HepG2 (cell line): ENCODE measurements around the gene CDKN3. TPM values are rescaled to one million over a fixed set of nuclear protein-coding genes. Genes with fewer than 3 reads are reported as not detected.

Experiments used
- BCL6 ChIP-seq: IDR thresholded peaks from 2 replicates; pipeline ENCODE4 v1.6.1; 2016; ENCODE audit warnings: missing genetic modification reagents, missing compliant biosample characterization
- CEBPB ChIP-seq: IDR thresholded peaks from 2 replicates; pipeline ENCODE4 v1.6.1; 2011; ENCODE audit warnings: low read depth, low read length, improper control_type of control experiment, borderline replicate concordance
- ELF3 ChIP-seq: IDR thresholded peaks from 2 replicates; pipeline ENCODE4 v1.6.1; 2016; ENCODE audit warnings: missing genetic modification reagents, missing compliant biosample characterization
- FOXK1 ChIP-seq: sonication (generic); formaldehyde crosslinking; IDR thresholded peaks from 2 replicates; pipeline ENCODE4 v1.4.0; 2020; ENCODE audit warnings: low read depth, missing genetic modification reagents, borderline replicate concordance
- GATAD1 ChIP-seq: IDR thresholded peaks from 2 replicates; pipeline ENCODE4 v1.6.1; 2016; ENCODE audit warnings: missing genetic modification reagents, missing compliant biosample characterization
- JUN ChIP-seq: sonication (generic); formaldehyde crosslinking; IDR thresholded peaks from 2 replicates; pipeline ENCODE4 v1.4.0; 2020; ENCODE audit warnings: mild to moderate bottlenecking, missing genetic modification reagents
- NCOR1 ChIP-seq: fragments of 200-600 bp; sonication (generic); IDR thresholded peaks from 2 replicates; pipeline ENCODE4 v1.7.0; 2017; ENCODE audit warnings: antibody characterized with exemption, low read length, borderline replicate concordance
- SNAPC2 ChIP-seq: sonication (generic); formaldehyde crosslinking; IDR thresholded peaks from 2 replicates; pipeline ENCODE4 v1.8.1; 2022; ENCODE audit warnings: mild to moderate bottlenecking, missing genetic modification reagents
- SOX5 ChIP-seq: IDR thresholded peaks from 2 replicates; pipeline ENCODE4 v1.6.1; 2016; ENCODE audit warnings: borderline replicate concordance
- XBP1 ChIP-seq: sonication (generic); formaldehyde crosslinking; IDR thresholded peaks from 2 replicates; pipeline ENCODE4 v1.5.0; 2020; ENCODE audit warnings: missing genetic modification reagents
- ZNF24 ChIP-seq: fragments of 450-650 bp; IDR thresholded peaks from 2 replicates; pipeline ENCODE4 v1.6.1; 2017; ENCODE audit warnings: antibody characterized with exemption, mild to moderate bottlenecking
- ZNF468 ChIP-seq: sonication (generic); formaldehyde crosslinking; IDR thresholded peaks from 2 replicates; pipeline ENCODE4 v1.8.0; 2022; ENCODE audit warnings: mild to moderate bottlenecking, moderate library complexity, missing genetic modification reagents
- ZNF816 ChIP-seq: sonication (generic); formaldehyde crosslinking; IDR thresholded peaks from 2 replicates; pipeline ENCODE4 v1.8.0; 2022; ENCODE audit warnings: missing genetic modification reagents, mild to moderate bottlenecking, borderline replicate concordance
- polyA plus RNA-seq, 8 experiments: library from polyadenylated mRNA; depleted of rRNA in 3 of 8; stranded (reverse) in 7 of 8; unstranded in 1 of 8; fragments of >200 nt; fragmentation: Illumina TruSeq in 4 of 8; extraction: Trizol in 4 of 8; gene quantifications; 2 replicates each; pipeline versions ENCODE4 v1.2.1 to v1.2.3, GENCODE V29; 2011 to 2016; ENCODE audit warnings: low read depth in 4 of 8, missing spikeins in 1 of 8, mixed read lengths in 1 of 8; ENCODE audit not compliant: insufficient read depth in 1 of 8
- total RNA-seq, 5 experiments: library from RNA; depleted of rRNA; stranded (reverse); fragments of >200 nt; fragmentation: Illumina TruSeq; extraction: Trizol; gene quantifications; 2 replicates each; pipeline ENCODE4 v1.2.3, GENCODE V29; 2016; ENCODE audit warnings: low read depth in 1 of 5
- TF ChIP-seq, protein P1 (sequence below): sonication (generic); formaldehyde crosslinking; IDR thresholded peaks from 2 replicates; pipeline ENCODE4 v1.4.0; 2020; ENCODE audit warnings: missing genetic modification reagents
- TF ChIP-seq, protein P2 (sequence below): sonication (generic); formaldehyde crosslinking; IDR thresholded peaks from 2 replicates; pipeline ENCODE4 v1.4.0; 2020; ENCODE audit warnings: missing genetic modification reagents

Gene CDKN3
- total and polyA plus RNA-seq, 2 of the 13 experiments (the other 11 are each of a cell fraction or from before 2014, with no cell fraction given): 63.0 to 88.9 TPM

DNA sequence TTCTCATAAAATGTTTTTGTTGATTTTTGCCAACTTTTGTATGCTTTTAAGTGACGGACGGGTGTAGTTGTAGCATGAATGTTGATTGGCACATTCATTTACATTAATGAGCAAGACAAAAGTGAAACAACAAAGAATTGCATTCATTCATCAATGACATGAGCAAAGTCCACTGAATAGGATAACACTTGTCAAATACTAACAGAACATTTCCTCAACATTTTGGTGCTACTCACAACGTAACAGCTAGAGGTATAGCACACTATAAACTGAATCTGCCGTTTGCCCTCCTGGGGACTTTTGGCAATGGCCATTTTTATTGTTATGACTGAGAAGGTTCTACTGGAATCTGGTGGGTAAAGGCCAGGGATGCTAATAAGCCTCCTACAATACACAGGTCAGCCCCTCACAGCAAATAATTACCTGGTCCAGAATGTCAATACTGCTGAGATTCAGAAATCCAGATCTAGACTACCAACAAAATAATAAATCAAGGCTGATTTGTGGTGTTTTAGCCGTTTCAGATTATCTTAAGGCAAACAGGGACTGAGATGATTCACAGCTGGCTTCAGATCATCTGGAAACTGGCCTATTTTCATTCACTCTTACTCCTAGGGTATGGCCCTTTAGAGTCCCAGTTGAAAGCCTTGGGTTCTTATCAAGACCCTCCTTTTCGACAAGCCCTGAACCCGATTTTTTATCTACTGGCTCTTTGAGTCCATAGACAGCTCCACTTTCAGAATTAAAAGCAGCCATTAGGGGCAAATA, 22.5 kb upstream of the CDKN3 start (continued):
- TF ChIP-seq GATAD1 (CRISPR knock-in tag): no peak
- TF ChIP-seq ZNF816 (CRISPR knock-in tag): no peak
- TF ChIP-seq ELF3 (CRISPR knock-in tag): 0 out of 2 replicates have a peak, but pooled peaks have one; percentile 16
- peak; percentile 38; the same call in 1 of the 2 replicates for TF ChIP-seq BCL6 (CRISPR knock-in tag)
- TF ChIP-seq, protein P1, sequence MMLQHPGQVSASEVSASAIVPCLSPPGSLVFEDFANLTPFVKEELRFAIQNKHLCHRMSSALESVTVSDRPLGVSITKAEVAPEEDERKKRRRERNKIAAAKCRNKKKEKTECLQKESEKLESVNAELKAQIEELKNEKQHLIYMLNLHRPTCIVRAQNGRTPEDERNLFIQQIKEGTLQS (CRISPR knock-in tag): no peak
- peak; percentile 28; the same call in 1 of the 2 replicates for TF ChIP-seq CEBPB
- TF ChIP-seq, protein P2, sequence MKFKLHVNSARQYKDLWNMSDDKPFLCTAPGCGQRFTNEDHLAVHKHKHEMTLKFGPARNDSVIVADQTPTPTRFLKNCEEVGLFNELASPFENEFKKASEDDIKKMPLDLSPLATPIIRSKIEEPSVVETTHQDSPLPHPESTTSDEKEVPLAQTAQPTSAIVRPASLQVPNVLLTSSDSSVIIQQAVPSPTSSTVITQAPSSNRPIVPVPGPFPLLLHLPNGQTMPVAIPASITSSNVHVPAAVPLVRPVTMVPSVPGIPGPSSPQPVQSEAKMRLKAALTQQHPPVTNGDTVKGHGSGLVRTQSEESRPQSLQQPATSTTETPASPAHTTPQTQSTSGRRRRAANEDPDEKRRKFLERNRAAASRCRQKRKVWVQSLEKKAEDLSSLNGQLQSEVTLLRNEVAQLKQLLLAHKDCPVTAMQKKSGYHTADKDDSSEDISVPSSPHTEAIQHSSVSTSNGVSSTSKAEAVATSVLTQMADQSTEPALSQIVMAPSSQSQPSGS (CRISPR knock-in tag): 0 out of 2 replicates have a peak, but pooled peaks have one; percentile 45
- TF ChIP-seq ZNF24: peak; percentile 65; the same call in 1 of the 2 replicates
- no peak for TF ChIP-seq XBP1
- TF ChIP-seq FOXK1 (CRISPR knock-in tag): no peak
- no peak for TF ChIP-seq JUN
- peak; percentile 69; the same call in 1 of the 2 replicates for TF ChIP-seq SOX5 (CRISPR knock-in tag)
- TF ChIP-seq SNAPC2 (CRISPR knock-in tag): no peak
- no peak for TF ChIP-seq ZNF468 (CRISPR knock-in tag)
- TF ChIP-seq NCOR1: peak; percentile 17; the same call in 1 of the 2 replicates
